A673 (cell line): ENCODE measurements around the gene HSDL1. TPM values are rescaled to one million over a fixed set of nuclear protein-coding genes. Genes with fewer than 3 reads are reported as not detected.

ENCODE experiments used
- BruUV-seq: library from RNA; stranded (reverse); fragments of 400-500 nt; replicated peaks from 2 replicates; lab custom pipeline; 2021; lab: Mats Ljungman, UMichigan
- CTCF ChIA-PET: fragments of 300-600 bp; sonication (Branson Sonifier 250); formaldehyde crosslinking; loops from one replicate; lab custom pipeline; 2022; ENCODE audit warnings: antibody characterized with exemption; lab: Charles Lee
- POLR2A ChIA-PET: fragments of 300-600 bp; sonication (Branson Sonifier 250); formaldehyde crosslinking; loops from one replicate; lab custom pipeline; 2022; ENCODE audit warnings: antibody characterized with exemption; ENCODE audit not compliant: low non-redundant PET; lab: Charles Lee
- DNase-seq: peaks from one replicate; pipeline ENCODE4 v3.0.0-alpha.2; 2015; ENCODE audit warnings: low spot score
- H3K27ac ChIP-seq: fragments of 200-600 bp; sonication (generic); 2 replicates; pipeline ENCODE4 v1.5.1; 2016; ENCODE audit warnings: mixed run types, low read depth, mild to moderate bottlenecking, mixed read lengths, antibody characterized with exemption, low read length; ENCODE audit not compliant: poor library complexity, severe bottlenecking
- H3K27me3 ChIP-seq: fragments of 200-600 bp; sonication (generic); replicated peaks from 2 replicates; pipeline ENCODE4 v1.6.1; 2017; ENCODE audit warnings: mixed run types, low read depth, mild to moderate bottlenecking, mixed read lengths, antibody characterized with exemption, low read length; ENCODE audit not compliant: insufficient read depth, poor library complexity
- H3K36me3 ChIP-seq: fragments of 200-600 bp; sonication (generic); 2 replicates; pipeline ENCODE4 v1.6.1; 2016; ENCODE audit warnings: mixed run types, mild to moderate bottlenecking, mixed read lengths, antibody characterized with exemption, low read length; ENCODE audit not compliant: insufficient read depth, poor library complexity, severe bottlenecking
- H3K4me1 ChIP-seq: fragments of 200-600 bp; sonication (generic); 2 replicates; pipeline ENCODE4 v1.6.1; 2017; ENCODE audit warnings: mixed run types, mild to moderate bottlenecking, mixed read lengths, antibody characterized with exemption, low read length; ENCODE audit not compliant: insufficient read depth, poor library complexity, severe bottlenecking
- H3K4me3 ChIP-seq: fragments of 200-600 bp; sonication (generic); 2 replicates; pipeline ENCODE4 v1.5.1; 2016; ENCODE audit warnings: low read depth, mixed run types, mild to moderate bottlenecking, mixed read lengths, low read length; ENCODE audit not compliant: poor library complexity, severe bottlenecking
- H3K9me3 ChIP-seq: fragments of 200-600 bp; sonication (generic); 2 replicates; pipeline ENCODE4 v1.6.1; 2016; ENCODE audit warnings: mixed run types, low read depth, mild to moderate bottlenecking, mixed read lengths, antibody characterized with exemption, low read length; ENCODE audit not compliant: poor library complexity, severe bottlenecking
- EZH2 ChIP-seq: fragments of 200-600 bp; sonication (generic); IDR thresholded peaks from 2 replicates; pipeline ENCODE4 v1.6.1; 2017; ENCODE audit warnings: borderline replicate concordance, low read depth, mild to moderate bottlenecking, mixed read lengths, antibody characterized with exemption, low read length; ENCODE audit not compliant: poor library complexity, severe bottlenecking
- intact Hi-C: fragments of 100-400 bp; cut with micrococcal nuclease; formaldehyde crosslinking; loops from one replicate; pipeline ENCODE4 v1.10.0; 2022; ENCODE audit not compliant: unreplicated experiment
- total RNA-seq: library from RNA; stranded (reverse); gene quantifications from 2 replicates; pipeline ENCODE4 v1.2.3, GENCODE V29; 2021
- TF ChIP-seq, protein P1 (sequence below): fragments of 300-800, 200-600 bp; sonication (generic); conservative IDR thresholded peaks from 2 replicates; pipeline ENCODE4 v1.5.1; 2017; ENCODE audit warnings: low read depth, mild to moderate bottlenecking, antibody characterized with exemption, low read length, moderate library complexity, mixed read lengths

The HSDL1 gene
- total RNA-seq, 1 experiment from 2014 or later = 45.6 TPM

DNA sequence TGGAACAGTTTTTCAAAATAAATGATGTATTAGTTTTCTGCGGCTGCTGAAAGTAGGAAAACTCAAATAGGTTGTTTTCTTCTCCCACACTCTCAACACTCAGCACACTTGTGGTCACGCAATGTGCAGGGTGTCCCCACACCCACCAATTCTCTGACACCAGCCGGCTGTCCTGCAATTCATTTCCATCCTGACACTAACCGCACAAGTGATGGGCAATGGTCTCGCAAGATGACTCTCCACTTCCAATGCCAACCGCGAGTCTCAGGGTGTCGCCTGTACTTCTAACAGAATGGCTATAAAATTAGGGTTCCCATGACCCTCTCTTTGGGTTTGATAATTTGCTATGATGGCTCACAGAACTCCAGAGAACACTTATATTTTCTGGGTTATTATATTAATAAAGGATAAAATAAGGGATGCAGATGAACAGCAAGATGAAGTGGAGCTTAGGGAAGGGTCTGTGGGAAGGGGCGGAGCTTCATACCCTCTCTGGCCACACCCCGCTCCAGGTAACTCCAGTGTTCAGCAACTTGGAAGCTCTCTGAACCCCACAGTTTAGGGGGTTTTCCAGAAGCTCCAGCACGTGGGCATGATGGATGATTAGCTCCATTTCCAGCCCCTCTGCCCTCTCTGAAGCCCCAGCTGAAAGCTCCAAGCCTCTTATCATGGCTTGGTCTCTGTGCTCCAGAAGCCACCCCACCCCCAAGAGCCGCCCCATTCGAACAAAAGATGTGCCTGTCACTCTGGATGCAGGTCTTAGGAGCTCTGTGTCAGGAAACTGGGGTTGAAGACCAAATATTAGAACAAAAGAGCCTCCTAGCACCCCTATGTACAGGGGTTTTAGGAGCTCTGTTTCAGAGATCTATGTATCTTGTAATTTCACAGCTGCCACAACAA is 22.1 kb upstream of the HSDL1 start:
- Histone ChIP-seq H3K4me3 (no peak overlapping the region), H3K27ac (no peak overlapping the region), H3K4me1 (no peaks in the 10 kb centered on the region), H3K27me3 (peaks cover 12% of the 10 kb centered on the region), H3K36me3 (no peaks in the 10 kb centered on the region), H3K9me3 (no peaks in the 10 kb centered on the region)
- no TSS peak for BruUV-seq
- TF ChIP-seq EZH2 = no peak
- TF ChIP-seq, protein P1, sequence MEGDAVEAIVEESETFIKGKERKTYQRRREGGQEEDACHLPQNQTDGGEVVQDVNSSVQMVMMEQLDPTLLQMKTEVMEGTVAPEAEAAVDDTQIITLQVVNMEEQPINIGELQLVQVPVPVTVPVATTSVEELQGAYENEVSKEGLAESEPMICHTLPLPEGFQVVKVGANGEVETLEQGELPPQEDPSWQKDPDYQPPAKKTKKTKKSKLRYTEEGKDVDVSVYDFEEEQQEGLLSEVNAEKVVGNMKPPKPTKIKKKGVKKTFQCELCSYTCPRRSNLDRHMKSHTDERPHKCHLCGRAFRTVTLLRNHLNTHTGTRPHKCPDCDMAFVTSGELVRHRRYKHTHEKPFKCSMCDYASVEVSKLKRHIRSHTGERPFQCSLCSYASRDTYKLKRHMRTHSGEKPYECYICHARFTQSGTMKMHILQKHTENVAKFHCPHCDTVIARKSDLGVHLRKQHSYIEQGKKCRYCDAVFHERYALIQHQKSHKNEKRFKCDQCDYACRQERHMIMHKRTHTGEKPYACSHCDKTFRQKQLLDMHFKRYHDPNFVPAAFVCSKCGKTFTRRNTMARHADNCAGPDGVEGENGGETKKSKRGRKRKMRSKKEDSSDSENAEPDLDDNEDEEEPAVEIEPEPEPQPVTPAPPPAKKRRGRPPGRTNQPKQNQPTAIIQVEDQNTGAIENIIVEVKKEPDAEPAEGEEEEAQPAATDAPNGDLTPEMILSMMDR = no peak
- ChIA-PET CTCF (no interaction called here), POLR2A (no interaction called here)
- no peak for DNase-seq
- intact Hi-C loops = no loop called here

DNA sequence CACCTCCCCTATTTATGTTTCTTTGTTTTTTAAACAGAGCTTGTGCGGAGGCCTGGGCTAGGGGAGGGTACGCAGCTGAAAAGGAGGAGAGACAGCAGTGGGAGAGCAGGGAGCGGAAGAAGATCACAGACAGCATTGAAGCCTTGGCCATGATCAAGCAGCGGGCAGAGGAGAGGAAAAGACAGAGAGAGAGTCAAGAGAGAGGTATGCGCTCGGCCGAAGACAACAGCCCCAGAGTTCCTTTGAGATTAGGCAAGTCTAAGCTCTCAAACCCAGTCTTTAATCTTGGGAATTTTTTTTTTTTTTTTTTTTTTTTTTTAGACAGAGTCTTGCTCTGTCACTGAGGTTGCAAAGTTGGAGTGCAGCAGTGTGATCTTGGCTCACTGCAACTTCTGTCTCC is 20.8 kb upstream of the HSDL1 start:
- no peaks in the 10 kb centered on the region for H3K9me3 ChIP-seq
- ChIA-PET CTCF (no interaction called here), POLR2A (no interaction called here)
- peaks cover 18% of the 10 kb centered on the region for H3K27me3 ChIP-seq
- DNase-seq = no peak
- no peaks in the 10 kb centered on the region for H3K36me3 ChIP-seq
- H3K4me1 ChIP-seq = no peaks in the 10 kb centered on the region
- no TSS peak for BruUV-seq
- no peak overlapping the region for H3K27ac ChIP-seq
- TF ChIP-seq EZH2 = no peak
- TF ChIP-seq, protein P1 = no peak
- no peak overlapping the region for H3K4me3 ChIP-seq
- intact Hi-C loops = no loop called here

DNA sequence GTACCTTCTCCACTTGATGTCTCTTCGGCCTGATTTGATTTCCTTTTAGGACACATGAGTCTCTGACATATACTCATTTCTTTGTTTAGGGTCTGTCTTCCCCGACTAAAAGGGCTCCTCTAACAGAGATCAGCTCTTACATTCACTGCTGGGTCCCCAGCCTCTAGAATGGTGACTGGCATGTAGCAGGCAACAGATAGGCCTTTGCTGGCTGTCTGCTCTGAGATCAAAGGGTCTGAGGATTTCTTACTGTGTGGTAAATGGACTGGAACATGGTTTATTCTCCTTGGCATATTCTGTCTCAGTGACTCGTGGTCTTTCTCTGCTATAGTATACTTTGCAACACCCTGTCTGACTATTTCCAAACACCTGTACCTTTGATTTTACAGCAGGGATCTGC is 16.8 kb upstream of the HSDL1 start:
- Histone ChIP-seq H3K4me3 (no peak overlapping the region), H3K36me3 (no peaks in the 10 kb centered on the region), H3K9me3 (no peaks in the 10 kb centered on the region), H3K27ac (no peak overlapping the region), H3K4me1 (no peaks in the 10 kb centered on the region), H3K27me3 (peaks cover 33% of the 10 kb centered on the region)
- no peak for DNase-seq
- ChIA-PET CTCF (no interaction called here), POLR2A (no interaction called here)
- intact Hi-C loops = no loop called here
- BruUV-seq = no TSS peak
- TF ChIP-seq, protein P1 = no peak
